Occipital lobe (tissue), 2 donors: ENCODE results near the gene BRAF. TPM values are rescaled to one million over a fixed set of nuclear protein-coding genes. Genes with fewer than 3 reads are reported as not detected.

Experiments
- small RNA-seq: library from RNA; depleted of rRNA; stranded (forward); fragments of <200 nt; gene quantifications from one replicate; pipeline ENCODE3, GENCODE V24; 2014
- total RNA-seq: library from RNA; depleted of rRNA; stranded (reverse); fragments of >200 nt; gene quantifications from one replicate; pipeline ENCODE4 v1.2.3, GENCODE V29; 2014

Gene BRAF
- total RNA-seq, 1 donor from 2014 or later: 100 TPM

Small RNAs within 50 kb of the gene (small RNA-seq; reads per million reads assigned to genes)
- gene AC006006.1 (not detected), gene RNU6-85P (not detected)

Other genes with a start within 250 kb of the BRAF start
- 45.4 TPM for gene NDUFB2, start 228.2 kb downstream of the BRAF start, total RNA-seq
- 12.6 TPM for gene MRPS33, start 90.0 kb upstream of the BRAF start, total RNA-seq
- 50.7 TPM for gene TMEM178B, start 149.1 kb upstream of the BRAF start, total RNA-seq